Activated CD8-positive, alpha-beta memory T cell treated with anti-CD3 and anti-CD28 coated beads for 4 hours (primary cell): ENCODE measurements around the gene MRE11.

Experiments used
- DNase-seq, 2 donors: peaks; one replicate each; pipeline ENCODE4 v3.0.0-alpha.2; 2020; ENCODE audit warnings: low read depth in 2 of 2

MRE11 gene

GRCh38 chr11:94493281-94494125, at the start of gene MRE11, which contains the start of gene ANKRD49:
Gene MRE11 (minus strand): TSS chr11:94493844. CDS start chr11:94492801, 1,043 bp downstream.
Gene ANKRD49 (plus strand): TSS chr11:94493984. CDS start chr11:94496694, 2,710 bp downstream.
- peak; percentile 90 to 94 for DNase-seq

- no peak for DNase-seq
Observed at GRCh38 chr11:94539420-94539819, 45.8 kb upstream of the MRE11 start.

GRCh38 chr11:94537031-94537600, 43.5 kb upstream of the MRE11 start:
- DNase-seq: no peak

GRCh38 chr11:94536386-94536785, 42.7 kb upstream of the MRE11 start:
- no peak for DNase-seq

GRCh38 chr11:94533696-94534630, 40.3 kb upstream of the MRE11 start:
- no peak for DNase-seq

GRCh38 chr11:94533206-94533605, 39.6 kb upstream of the MRE11 start:
- no peak for DNase-seq

- no peak for DNase-seq
Observed at GRCh38 chr11:94532211-94532610, 38.6 kb upstream of the MRE11 start.

GRCh38 chr11:94528551-94528950, 34.9 kb upstream of the MRE11 start:
- no peak for DNase-seq

GRCh38 chr11:94526645-94527438, 33.2 kb upstream of the MRE11 start:
- no peak for DNase-seq

- no peak for DNase-seq
Observed at GRCh38 chr11:94525546-94526324, 32.1 kb upstream of the MRE11 start.

- DNase-seq: no peak
Observed at GRCh38 chr11:94524341-94524740, 30.7 kb upstream of the MRE11 start.

- DNase-seq: no peak
Observed at GRCh38 chr11:94521684-94522083, 28.0 kb upstream of the MRE11 start.

- no peak for DNase-seq
Observed at GRCh38 chr11:94519478-94520084, 25.9 kb upstream of the MRE11 start.

- no peak for DNase-seq
Observed at GRCh38 chr11:94518300-94518699, 24.7 kb upstream of the MRE11 start.

- DNase-seq: no peak
Observed at GRCh38 chr11:94516725-94517124, 23.1 kb upstream of the MRE11 start.

- no peak for DNase-seq
Observed at GRCh38 chr11:94515398-94515797, 21.8 kb upstream of the MRE11 start.

GRCh38 chr11:94513091-94513490, 19.4 kb upstream of the MRE11 start:
- DNase-seq: no peak

- DNase-seq: peak; percentile 26 to 30
Observed at GRCh38 chr11:94511932-94512781, 18.5 kb upstream of the MRE11 start, which contains the start of gene C11orf97. Gene C11orf97 (plus strand): TSS chr11:94512461. CDS start chr11:94512529, 68 bp downstream.

GRCh38 chr11:94507485-94507884, 13.8 kb upstream of the MRE11 start:
- no peak for DNase-seq
